CD4-positive, alpha-beta T cell treated with Interleukin-1 beta for 1 hour (primary cell): Measurements from ENCODE around the gene CHN2.
"Not testable (repeated sequence)": the region's sequence is repeated elsewhere in the genome, so short reads cannot be mapped to it uniquely, and the experiment has no call there.

Source experiments
- DNase-seq, 2 donors: peaks; one replicate each; pipeline ENCODE4 v3.0.0-alpha.2; 2020 to 2022

CHN2 gene

GRCh38 chr7:29510028-29510427, 315.5 kb downstream of the CHN2 start:
- no peak for DNase-seq

DNA sequence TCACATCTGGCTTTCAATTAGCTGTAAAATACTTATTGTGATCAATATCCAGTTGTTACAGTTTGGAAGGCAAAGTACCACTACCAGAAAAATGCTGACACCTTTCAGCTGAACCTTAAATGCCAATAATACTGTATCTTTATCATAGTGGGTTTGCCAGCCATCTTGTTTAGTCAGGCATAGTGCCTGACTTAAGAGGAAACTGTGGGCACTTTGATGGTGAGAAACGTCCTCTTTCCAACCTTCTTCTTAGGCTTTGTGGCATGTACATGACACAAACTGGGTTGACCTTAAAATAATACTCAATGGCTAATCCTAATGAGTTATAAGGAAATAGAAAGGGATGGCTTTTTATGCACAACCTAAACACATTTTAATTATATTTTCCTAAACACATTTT, 316.8 kb downstream of the CHN2 start:
- no peak for DNase-seq

- no peak for DNase-seq
Observed at GRCh38 chr7:29511851-29512250, 317.3 kb downstream of the CHN2 start.

GRCh38 chr7:29516491-29516890, 321.9 kb downstream of the CHN2 start:
- no peak for DNase-seq

- no peak for DNase-seq
Observed at GRCh38 chr7:29518616-29519015, 324.0 kb downstream of the CHN2 start.

- DNase-seq, result no peak
Observed at GRCh38 chr7:29523728-29524127, 329.2 kb downstream of the CHN2 start.

DNA sequence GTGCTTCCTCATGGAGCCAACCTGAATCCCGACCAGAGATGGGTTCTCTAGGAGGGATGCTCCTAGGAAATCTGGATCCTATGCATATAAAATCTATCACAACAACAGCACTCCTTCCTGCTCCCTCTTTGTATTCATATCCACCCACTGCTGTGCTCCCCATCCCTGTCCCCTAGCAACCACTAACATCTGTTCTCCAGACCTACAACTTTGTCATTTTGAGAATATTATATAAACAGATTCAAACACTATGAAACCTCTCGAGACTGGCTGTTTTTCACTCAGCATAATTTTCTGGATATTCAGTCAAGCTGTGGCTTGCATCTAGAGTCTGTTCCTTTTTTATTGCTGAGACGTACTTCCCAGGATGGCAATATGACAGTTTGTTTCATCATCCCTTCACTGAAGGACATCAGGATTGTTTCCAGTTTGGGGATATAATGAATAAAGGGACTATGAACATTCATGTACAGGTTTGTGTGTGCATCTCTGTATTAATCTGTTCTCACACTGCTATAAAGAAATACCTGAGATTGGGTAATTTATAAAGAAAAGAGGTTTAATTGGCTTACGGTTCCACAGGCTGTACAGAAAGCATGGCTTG, 333.0 kb downstream of the CHN2 start:
- no peak for DNase-seq

DNA sequence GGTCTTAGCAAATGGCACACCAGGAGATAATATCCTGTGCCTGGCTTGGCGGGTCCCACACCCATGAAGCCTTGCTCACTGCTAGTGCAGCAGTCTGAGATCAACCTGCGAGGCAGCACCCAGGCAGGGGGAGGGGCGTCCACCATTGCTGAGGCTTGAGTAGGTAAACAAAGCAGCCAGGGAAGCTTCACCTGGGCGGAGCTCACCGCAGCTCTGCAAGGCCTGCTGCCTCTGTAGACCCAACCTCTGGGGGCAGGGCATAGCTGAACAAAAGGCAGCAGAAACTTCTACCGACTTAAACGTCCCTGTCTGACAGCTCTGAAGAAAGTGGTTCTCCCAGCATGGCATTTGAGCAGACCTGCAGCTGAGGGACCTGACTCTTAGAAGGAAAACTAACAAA, 334.0 kb downstream of the CHN2 start:
- DNase-seq, result not testable (repeated sequence)
